G401.6 (cell line): ENCODE measurements around the gene DTX4.

ENCODE experiments used
- FAIRE-seq: peaks from 2 replicates; lab custom pipeline; 2012; peaks lifted over from hg19 to GRCh38; lab: Jason Lieb, UNC

Gene DTX4

DNA sequence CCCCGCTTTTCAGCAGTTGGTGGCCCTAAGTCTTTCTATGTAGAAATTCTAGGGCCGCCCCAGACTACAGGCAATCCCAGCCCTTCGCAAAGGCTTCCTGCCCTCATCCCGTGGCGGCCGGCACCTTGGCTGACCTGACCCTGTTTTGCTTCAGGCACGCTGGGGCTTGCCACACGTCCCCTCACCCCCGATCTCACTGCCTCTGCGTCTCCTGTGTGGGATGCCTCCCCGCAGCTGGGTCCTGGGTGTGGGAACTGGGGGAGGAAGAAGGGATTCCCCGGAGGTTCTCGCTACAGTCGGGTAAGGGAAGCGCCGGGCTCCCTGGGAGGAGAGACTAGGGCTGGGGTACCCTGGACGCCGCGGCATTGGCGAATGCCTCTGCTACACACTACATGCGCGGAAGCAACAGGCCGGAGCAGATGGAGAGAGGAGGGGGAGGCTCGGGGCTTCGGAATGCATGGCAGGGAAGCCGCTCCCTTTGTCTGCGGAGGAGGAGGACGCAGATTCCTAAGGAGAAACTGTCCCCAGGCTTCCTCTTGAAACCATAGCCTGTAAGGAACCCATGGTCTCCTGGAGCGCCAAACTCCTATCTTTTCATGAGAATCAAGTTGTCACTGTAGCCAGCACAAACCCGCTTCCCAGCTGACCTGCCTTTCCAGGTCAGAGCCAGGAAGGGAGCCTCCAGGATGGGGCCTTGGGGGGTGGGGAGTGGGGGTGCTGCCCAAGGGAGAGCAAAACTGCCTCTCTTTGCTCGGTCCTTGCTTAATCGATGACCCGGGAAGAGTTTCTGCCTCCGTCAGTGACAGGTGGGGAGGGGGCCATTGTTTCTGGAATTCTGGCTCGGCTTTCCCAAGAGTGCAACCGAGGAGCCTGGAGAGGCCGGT lies 1.4 kb downstream of the DTX4 start:
- FAIRE-seq: no peak

DNA sequence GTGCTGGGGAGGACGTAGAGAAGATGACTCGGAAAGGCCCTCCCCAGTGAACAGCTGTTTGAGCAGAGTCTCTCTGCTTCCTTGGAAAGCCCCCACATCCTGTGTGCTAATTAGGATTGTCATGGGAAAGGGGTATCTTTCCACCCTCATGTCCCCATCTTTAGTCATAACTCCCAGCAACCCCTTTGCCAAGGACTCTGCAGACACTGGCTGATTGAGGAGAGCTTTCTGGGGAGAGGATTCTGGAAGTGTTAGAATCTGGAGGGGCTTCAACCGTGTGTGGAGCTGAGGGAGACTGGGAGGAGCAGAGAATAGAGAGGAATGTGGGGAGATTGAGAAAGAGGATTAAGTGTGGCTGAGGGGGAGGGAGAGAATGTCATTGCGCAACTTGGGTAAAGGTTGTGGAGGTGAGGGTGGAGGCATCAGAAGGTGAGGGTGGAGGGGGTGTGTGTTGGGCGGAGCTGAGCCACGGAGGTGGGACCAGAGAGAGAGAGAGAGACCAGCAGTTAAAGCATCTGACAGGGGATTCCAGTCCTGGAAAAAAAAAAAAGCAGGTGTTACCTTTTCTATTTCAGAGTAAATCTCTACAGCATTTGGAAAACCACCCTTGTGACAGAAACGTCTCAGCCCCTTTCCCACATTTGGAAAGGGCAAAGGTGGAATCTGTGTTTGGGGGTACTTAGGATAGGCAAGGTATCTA lies 2.2 kb downstream of the DTX4 start:
- no peak for FAIRE-seq

DNA sequence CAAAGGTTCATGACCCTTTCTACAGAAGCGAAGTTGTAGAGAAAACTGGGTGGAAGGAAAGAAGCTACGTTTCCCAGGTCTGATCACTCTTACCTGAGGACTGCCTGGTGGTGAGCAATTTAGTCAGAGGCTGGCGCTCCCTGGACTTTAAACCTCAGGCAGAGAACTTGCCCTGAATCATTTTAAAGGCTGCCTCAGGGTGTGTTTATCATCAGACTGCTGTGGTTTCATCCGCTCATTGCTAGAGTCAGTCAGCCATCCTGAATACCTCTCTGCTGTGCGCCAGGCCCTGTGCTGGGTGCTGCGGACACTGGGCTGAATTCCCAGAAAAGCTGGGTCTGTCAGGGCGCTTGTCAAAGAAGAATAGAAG lies 2.7 kb downstream of the DTX4 start:
- no peak for FAIRE-seq

DNA sequence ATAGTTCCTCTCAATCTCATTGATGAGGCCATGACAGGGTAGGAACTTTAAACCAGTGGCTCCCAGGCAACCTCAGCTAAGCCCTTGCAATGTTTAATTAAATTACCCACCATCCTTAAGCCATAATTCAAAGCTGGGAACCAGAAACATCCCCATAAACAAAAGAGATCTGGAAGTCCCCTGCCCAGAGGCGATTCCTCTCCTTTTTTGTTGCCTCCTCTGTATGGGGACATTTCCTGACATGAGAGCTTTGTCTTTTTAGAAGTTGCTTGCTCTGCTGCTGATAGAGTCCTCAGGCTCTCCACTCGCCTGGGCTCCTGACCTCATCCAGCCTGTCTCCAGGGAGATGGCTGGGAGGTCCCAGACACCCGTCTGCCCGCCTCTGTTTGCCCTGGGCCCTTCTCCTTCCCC lies 3.2 kb downstream of the DTX4 start:
- no peak for FAIRE-seq

DNA sequence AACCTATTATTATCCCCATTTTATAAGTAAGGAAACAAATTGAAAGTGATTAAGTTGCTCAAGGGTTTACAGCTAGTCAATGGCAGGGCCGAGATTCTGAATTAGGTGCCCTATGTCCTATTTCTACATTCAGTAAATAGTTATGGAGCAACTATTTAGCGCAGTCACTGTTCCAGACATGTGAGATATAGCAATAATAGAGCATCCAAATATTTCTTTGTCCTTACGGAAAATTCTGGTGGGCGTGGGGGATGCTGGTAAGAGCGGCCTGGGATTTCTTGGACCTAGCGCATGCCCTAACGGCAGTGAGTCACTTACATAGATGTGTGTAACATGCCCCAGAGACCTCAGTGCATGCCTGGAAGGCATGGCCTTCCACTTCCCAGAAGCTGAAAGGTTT lies 4.4 kb downstream of the DTX4 start:
- no peak for FAIRE-seq

DNA sequence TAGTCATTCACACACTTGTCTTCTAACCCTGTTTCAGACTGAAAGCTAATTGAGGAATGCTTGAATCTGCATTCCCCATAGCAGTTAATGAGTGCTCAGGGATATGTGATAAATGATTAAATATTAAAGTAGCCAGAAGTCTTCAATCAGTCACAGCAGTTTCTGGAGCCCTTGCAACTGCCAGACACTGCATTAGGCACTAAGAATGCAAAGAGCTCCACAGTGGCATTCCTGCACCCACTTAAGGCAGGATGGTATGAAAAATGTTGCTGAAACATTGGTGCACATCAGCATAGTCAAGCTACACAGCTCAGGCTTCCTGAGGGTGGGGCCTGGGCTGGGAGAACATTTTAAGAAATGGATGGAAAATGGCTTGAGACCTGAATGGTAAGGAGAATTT lies 6.5 kb downstream of the DTX4 start:
- FAIRE-seq: no peak

DNA sequence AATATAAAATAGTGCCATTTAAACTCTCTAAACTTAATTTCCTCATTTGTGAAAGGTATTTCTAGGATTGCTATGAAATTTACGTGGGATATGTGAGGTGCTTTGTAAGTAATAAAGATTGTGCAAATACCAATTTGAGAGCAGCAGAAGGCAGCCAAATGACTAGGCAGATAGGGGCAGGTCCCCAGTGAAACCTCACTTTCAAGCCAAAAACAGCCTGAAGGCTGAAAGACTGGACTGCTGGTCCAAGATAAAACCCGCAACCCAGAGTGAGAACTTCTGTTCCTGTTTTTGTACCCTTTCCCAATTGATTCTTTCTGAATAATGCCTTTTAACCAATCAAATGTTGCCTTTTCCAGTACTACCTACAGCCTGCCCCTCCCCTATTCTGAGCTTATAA lies 7.2 kb downstream of the DTX4 start:
- no peak for FAIRE-seq

DNA sequence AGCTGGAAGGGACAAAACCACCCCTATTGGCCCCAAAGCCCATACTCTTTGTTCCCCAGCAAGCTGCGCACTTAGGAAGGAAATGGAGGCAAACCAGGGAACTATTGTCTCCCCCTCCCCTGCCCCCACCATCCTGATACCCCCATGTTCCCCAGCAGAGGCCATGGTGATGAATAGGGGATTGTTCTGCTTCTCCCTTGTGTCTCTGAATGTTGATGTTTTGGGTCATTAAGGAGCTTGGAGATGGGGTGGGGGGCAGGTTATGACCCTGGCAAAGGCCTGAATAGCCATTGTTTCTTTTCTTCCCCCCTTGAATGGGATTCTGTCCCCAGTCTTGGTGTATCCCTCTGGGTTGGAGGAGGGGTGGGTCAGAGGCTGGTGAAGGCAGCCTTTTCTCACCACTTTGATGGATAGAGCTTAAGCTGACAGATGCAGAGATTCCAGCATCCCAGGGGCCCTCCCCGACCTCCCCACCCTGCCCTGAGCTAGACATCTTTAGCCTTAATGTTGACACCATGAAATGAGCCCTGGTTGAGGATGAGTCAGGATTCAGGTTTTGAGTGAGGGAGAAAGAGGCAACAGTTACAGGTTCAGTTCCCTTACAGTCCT lies 8.3 kb downstream of the DTX4 start:
- no peak for FAIRE-seq

DNA sequence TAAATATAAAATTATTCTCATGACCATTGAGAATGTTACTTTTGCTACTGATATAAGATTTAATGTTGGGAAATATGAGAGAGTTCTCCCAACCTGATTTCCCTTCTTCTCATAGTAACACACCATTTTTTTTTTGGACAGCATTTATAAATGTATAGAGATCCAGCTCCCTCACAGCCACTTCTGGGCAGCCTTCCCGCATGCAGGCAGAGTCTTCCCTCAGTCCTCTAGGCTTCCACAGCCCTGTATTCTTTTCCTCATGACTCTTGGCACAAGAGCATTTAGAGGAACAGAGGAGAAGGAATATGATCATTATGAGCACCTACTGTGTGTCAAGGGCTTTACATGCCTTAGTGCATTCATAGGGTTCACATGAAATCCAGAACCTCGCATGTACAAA lies 9.0 kb downstream of the DTX4 start:
- no peak for FAIRE-seq

DNA sequence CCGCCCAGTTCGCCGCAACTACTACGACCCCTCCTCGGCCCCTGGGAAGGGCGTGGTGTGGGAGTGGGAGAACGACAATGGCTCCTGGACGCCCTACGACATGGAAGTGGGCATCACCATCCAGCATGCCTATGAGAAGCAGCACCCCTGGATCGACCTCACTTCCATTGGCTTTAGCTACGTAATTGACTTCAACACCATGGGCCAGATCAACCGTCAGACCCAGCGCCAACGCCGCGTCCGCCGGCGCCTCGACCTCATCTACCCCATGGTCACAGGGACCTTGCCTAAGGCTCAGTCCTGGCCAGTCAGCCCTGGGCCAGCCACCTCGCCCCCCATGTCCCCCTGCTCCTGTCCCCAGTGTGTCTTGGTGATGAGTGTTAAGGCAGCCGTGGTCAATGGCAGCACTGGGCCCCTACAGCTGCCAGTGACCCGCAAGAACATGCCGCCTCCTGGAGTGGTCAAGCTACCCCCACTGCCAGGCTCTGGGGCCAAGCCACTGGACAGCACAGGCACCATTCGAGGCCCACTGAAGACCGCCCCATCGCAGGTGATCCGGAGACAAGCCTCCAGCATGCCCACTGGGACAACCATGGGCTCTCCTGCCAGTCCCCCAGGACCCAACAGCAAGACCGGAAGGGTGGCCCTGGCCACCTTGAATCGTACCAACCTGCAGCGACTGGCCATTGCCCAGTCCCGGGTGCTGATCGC lies 10.0 kb downstream of the DTX4 start:
- FAIRE-seq: no peak

DNA sequence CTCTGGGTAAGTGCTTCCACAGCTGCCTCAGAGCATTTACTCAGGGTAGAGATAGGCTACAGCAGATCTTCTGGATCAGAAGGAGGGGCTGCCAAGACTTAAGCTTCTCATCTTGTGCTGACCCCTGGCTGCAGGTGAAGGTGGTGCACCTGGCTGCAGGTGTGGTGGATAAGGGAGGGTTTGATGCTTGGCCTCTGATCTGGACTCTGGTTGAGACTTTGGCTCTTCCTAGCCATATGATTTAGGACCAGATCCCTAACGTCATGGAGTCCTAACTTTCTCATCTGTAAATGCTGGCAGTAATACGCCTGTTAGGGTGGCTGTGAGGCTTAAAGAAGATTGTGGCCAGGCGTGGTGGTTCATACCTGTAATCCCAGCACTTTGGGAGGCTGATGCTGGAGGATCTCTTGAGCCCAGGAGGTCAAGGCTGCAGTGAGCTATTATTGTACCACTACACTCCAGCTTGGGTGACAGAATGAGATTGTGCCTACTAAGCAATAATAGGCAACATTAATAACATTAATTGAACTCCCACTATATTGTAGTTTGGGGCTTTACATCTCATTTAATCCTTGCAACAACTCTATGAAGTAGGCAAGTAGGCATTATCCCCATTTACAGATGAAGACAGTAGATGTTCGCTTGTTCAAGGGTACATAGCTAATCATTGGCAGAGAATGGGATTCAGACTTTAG lies 10.7 kb downstream of the DTX4 start:
- FAIRE-seq: no peak

DNA sequence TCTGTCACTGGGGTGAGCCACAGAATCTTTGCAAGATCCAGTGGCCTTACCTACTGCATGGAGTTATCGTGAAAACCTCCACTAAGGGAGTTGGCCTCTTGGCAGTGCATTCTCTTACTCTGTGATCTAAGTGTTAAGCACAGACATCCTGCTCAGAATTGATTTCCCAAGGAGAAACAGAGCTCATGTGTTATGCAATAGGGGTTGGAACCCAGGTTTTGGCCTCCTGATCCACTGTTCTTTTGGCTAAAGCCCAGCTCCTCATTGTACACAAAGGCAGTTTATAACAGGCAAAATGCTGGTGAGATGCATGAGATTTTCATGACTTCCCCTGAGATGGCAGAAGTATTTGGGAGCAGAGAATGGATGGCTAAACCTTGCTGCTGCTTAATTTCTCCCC lies 11.8 kb downstream of the DTX4 start:
- FAIRE-seq: no peak

DNA sequence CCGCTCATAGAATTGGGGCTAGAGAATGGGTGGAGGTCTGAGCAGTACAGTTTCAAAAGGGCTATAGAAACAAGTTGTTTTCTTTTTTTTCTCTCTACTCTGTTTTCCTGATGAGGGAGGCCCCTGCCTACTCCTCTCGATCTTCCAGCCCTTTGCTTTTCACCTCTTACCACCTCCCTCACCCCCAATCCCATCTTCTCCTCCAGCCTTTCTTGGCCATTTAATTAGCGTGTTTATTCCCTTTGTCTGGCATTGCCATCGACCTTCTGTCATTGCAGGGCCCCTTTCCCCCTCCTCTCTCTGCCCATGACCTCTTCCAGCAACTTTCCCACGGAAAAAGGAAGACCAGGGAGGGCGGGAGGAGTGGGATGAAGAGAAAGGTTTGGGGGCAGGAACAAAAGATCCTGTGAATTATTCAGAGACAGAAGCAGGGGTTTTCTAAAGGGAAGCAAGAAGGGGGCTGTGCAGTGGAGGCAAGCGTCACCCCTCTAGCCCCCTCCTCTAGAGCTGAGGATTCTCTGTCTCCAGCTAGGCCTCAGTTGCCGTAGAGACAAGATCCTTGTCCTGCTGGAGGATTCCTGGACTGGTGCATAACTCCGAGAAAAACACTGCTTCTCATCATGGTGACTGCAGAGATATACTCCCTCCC lies 12.9 kb downstream of the DTX4 start:
- FAIRE-seq: no peak

DNA sequence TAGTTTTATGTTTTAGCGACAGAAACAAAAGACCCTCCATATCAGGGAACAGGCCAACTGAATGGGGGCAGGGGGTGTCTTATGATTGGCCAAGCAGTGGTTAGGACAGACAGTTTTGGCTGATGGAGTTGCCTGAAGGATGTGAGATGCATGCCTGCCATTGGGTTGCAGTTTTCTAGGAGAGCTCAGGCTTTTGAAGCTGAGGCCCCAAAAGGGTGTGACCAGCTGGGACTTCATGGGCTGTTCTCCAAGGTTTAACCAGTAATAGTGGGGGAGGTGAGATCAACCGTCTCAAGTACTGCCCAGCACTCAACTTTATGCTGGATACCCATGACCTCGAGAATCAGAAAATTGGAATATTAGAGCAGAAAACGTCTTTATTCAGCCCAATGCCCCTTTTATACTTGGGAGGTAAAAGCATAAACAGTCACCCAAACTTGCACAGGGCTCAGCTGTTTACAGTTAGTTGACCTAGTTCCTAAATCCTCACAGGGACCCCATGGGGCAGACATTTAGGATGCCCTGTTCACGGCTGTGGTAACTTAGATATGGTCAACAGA lies 13.5 kb downstream of the DTX4 start:
- FAIRE-seq: no peak

DNA sequence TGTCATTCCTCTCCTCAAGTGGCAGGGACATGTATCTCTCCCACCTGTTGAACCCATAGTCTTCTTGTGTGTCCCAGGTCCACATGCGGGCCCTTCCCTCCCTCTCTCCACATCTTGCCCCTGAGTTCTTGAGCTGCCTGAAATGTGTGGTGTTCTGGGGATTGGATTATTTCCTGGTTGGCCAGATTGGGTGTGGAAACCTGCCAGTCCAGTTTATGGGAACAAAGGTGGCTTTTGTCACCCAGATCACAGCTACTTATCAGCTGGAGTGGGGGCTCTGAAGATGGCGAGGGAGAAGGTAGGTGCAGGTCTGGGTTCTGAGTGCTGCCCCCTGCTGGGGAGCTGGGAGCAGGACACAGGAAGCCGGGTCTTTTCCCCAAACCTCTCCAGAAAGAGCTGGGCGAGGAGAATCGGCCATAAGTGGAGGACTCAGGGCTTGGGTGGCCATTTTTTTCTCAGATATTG lies 14.2 kb downstream of the DTX4 start:
- FAIRE-seq: no peak

DNA sequence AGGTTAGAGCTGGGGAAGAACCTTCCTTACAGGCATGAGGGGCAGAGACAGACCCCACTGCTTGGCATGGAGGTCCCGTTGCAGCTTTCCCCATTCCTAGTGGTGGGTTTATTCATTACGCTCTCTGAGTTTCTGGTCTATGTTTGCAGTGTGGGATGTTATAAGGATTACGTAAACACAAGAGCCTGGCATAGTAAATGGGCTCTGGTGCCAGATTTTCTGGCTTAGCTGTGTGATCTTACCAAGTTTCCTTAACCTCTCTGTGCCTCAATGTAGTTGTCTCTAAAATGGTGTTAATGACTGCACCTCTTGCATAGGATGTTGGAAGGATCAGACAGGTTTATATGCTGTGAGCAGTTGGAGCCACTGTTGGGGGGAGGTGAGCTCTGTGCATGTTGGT lies 15.1 kb downstream of the DTX4 start:
- no peak for FAIRE-seq

DNA sequence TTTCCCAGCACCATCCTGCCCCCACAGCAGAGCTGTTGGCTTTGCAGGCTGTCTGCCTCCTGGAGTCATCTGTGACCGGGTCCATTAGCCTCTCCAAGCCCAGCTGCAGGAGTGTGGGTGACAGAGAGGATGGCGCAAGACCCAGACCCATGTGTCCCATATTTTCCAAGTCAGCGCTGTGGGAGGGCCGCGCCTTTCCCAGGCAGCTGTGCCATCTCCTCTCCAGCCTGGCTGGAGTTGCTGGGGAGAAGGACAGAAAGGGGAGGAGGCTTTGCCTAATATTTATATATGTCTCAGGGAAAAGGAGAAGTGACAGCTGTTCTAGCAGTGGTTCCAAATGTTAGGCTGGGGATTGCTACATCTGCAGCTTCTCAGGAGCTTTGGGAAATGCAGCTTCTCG lies 15.7 kb downstream of the DTX4 start:
- FAIRE-seq: no peak

DNA sequence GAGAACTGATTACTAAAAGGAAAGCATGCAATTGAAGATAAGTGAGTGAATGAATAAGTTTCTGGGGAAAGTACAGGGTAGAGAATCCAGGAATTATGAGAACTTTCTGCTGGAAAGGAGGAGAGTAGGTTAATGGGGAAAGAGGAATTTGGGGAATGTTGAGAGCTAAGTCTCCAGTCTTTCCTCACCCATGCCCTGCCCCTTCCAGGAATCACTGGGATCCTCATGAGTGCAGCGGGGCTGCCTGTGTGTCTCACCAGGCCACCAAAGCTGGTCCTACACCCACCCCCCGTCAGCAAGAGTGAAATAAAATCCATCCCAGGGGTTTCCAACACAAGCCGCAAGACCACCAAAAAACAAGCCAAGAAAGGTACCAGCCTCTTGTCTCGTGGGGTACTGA lies 17.0 kb downstream of the DTX4 start:
- no peak for FAIRE-seq

DNA sequence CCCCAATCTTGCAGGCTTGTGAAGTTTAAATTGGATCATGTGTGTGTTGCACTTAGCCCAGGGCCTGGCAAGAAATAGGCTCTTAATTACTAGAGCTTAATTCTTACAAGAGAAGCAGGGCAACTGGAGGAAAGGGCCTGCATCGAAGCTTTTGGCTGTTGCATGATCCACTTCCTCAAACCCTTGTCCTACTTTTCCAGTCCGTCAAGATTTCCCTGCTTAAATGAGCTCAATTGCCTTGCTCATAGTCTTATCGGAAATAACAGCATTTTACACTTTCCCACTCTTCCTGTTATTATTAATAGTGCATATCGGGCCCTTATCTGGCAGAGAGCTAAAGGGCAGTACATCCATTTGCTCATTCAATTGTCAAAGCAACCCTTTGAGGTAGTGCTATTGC lies 18.1 kb downstream of the DTX4 start:
- no peak for FAIRE-seq

DNA sequence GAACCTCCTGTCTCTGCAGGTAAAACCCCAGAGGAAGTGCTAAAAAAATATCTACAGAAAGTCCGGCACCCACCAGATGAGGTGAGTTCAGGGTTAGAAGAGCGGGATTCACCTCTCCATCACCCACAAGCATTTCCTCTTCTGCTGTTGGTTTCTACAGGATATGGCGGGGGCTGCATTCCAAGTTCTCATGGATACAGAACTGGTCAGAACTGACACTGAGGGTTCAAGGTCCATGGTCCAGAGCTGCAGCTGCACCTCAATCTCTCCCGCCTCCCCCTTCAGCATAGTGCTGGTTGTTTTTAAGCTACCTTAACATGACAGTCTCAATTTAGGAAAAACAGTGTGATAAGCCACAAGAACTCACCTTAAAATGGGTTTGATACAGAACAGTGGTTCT lies 19.2 kb downstream of the DTX4 start:
- FAIRE-seq: no peak

DNA sequence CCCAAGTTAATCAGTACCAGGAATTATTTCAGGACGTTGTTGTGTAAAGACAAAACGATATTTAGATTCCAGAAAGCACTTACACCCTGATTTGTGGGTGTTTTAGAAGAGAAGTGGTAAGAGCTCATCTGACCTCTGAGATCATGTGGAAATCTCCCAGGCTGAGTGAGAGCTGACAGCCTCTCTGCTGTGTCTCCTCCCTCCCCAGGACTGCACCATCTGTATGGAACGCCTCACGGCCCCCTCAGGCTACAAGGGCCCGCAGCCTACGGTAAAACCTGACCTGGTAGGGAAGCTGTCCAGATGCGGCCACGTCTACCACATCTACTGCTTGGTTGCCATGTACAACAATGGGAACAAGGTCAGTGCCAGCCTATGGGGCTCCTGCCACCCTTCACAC lies 20.0 kb downstream of the DTX4 start:
- FAIRE-seq: no peak
